Memory B cell (primary cell): ENCODE measurements around the gene ZFHX2.

ENCODE experiments used
- ATAC-seq: fragments of 150-1000 bp; cut with Tn5 transposase; 2 replicates; pipeline ENCODE4 v1.10.0; 2021; ENCODE audit warnings: low read depth, mild to moderate bottlenecking, moderate library complexity
- DNase-seq, 2 donors: peaks; one replicate each; pipeline ENCODE4 v3.0.0; 2022; ENCODE audit warnings: low spot score in 2 of 2
- H3K27ac Mint-ChIP-seq: one replicate; pipeline ENCODE4 v1.8.0; 2022; ENCODE audit warnings: mild to moderate bottlenecking, moderate library complexity, mixed read lengths
- H3K27me3 Mint-ChIP-seq: one replicate; pipeline ENCODE4 v1.8.0; 2022; ENCODE audit warnings: mixed read lengths
- H3K36me3 Mint-ChIP-seq: one replicate; pipeline ENCODE4 v1.8.0; 2022; ENCODE audit warnings: mild to moderate bottlenecking, mixed read lengths
- H3K4me1 Mint-ChIP-seq: one replicate; pipeline ENCODE4 v1.8.0; 2022; ENCODE audit warnings: mixed read lengths
- H3K4me3 Mint-ChIP-seq: one replicate; pipeline ENCODE4 v1.8.0; 2022; ENCODE audit warnings: mild to moderate bottlenecking, moderate library complexity, mixed read lengths
- H3K9me3 Mint-ChIP-seq: one replicate; pipeline ENCODE4 v1.8.0; 2022; ENCODE audit warnings: mixed read lengths

ZFHX2 gene

DNA sequence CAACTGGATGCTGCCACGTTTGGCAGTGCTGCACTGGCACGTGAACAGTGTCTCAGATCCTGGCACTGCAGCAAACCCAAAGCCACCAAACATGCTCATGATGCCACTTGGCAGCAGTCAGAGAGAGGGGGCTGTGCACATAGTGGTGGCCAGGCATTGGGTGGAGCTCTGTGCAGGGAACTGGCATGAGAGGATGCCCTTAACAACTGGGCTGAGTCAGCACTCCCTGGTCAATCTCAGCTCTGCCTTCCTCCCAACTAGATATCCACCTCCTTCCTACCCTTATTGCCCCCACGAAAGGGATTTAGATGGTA, 37.0 kb downstream of the ZFHX2 start:
- no peak overlapping the region for H3K27ac Mint-ChIP-seq
- H3K4me1 Mint-ChIP-seq: peaks cover 5% of the 10 kb centered on the region
- no peak for DNase-seq

DNA sequence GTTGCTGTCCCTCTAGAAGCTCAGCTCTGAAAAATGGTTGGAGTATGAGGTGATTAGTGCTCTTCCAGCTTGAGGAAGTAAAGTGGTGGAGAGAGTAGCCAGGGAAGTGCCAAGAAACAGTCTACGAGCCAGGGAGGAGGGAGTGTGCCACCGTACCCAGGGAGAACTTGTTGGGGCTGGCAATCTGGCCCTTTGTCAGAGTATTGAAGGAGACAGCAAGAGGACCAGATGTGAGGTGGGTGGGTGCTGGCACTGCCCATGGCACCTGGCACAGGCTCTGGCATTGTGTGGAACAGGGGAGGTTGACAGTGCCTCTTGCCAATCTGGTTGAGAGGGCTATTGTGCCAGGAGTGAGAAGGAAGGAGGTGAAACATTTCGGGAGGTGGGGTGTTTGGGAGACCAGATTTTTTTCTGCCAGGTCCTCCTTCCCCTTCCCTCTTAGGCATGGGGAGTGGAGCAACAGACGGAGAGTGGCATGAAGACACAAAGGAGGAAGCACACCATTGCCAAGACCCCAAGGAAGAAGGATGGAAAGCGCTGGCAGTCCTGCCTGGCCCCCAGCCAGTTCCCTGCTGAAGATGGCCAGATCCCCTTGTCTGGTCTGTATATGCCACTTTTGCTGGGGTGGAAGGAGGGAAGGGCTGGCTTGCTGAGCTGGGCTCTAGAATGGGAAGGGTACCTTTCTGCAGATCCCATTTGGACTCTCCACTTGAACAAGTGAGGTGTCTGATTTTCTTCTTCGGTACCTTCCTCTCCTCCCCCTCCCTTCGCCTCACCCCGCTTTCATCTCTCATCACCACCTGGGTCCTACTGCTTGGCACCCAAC, 37.5 kb downstream of the ZFHX2 start:
- no peaks in the 10 kb centered on the region for H3K9me3 Mint-ChIP-seq
- DNase-seq (no peak), ATAC-seq (no peak)
- peaks cover 5% of the 10 kb centered on the region for H3K4me1 Mint-ChIP-seq
- no peak overlapping the region for H3K27ac Mint-ChIP-seq
- peaks cover 9% of the 10 kb centered on the region for H3K36me3 Mint-ChIP-seq
- no peaks in the 10 kb centered on the region for H3K27me3 Mint-ChIP-seq
- no peak overlapping the region for H3K4me3 Mint-ChIP-seq

More for the DNA sequence above, 37.0 kb downstream of the ZFHX2 start:
- H3K36me3 Mint-ChIP-seq: peaks cover 9% of the 10 kb centered on the region
- ATAC-seq: no peak
- H3K27me3 Mint-ChIP-seq: no peaks in the 10 kb centered on the region
- no peaks in the 10 kb centered on the region for H3K9me3 Mint-ChIP-seq
- H3K4me3 Mint-ChIP-seq: no peak overlapping the region

DNA sequence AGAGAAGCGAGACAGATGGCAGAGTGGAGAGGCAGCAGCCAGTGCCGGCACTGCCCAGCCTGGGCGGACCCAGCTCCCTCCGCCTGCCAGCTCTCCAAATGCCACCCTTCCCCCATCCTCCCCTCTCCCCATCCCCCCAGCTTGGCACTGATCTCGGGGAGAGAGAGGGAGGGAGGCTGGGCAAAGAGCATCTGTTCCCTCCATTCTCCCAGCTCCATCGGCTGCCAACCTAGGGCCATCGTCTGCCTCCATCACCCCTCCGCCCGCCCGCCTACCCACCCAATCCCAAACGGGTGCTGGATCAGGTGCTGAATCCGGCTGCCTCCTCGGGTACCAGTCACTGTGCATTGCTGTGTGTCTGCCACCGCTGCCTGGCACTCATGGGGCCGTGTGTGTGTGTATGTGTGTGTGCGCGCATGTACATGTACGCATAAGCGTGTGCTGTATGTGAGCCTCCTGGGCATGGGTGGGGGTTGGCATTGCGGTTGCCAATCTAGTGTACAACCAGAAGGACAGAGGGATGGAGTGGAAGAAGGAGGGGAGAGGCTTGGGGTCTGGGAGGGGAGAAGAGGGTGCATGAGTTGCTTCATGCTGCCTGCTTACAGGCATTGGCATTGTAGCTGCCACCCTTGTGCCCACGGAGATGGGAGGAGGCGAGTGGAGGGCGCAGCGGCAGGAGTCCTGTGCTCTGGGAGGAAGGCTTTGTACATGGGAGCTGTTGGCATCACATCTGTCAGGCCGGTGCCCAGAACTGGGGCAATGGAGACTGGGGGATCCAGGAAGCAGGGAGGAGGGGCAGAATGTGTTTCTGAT, 38.4 kb downstream of the ZFHX2 start:
- Mint-ChIP-seq H3K4me1 (peaks cover 5% of the 10 kb centered on the region), H3K36me3 (peaks cover 10% of the 10 kb centered on the region), H3K4me3 (no peak overlapping the region), H3K27me3 (no peaks in the 10 kb centered on the region), H3K27ac (no peak overlapping the region), H3K9me3 (no peaks in the 10 kb centered on the region)
- DNase-seq (no peak), ATAC-seq (no peak)

DNA sequence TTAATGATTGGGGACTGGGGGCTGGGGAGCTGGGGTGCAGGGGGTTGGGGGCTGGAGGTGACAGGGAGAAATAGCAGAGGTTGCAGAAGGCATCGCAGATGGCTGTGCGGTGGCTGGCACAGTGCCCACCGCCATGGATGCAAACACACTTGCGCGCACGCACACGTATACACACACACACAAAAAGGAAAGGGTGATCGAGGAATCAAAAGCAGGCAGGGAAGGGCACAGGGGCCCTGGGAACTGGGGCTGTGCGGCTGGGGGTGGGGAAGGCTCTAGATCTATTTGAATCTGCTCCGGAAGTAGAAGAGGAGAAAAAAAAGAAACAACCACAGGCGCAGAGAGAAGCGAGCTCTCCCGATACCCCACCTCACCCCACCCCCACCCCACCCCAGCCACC, 39.4 kb downstream of the ZFHX2 start:
- no peak for ATAC-seq
- H3K36me3 Mint-ChIP-seq: peaks cover 13% of the 10 kb centered on the region
- H3K4me3 Mint-ChIP-seq: peak overlapping the region; percentile 61
- H3K9me3 Mint-ChIP-seq: no peaks in the 10 kb centered on the region
- H3K27me3 Mint-ChIP-seq: no peaks in the 10 kb centered on the region
- DNase-seq: no peak
- peaks cover 5% of the 10 kb centered on the region for H3K4me1 Mint-ChIP-seq
- H3K27ac Mint-ChIP-seq: no peak overlapping the region

DNA sequence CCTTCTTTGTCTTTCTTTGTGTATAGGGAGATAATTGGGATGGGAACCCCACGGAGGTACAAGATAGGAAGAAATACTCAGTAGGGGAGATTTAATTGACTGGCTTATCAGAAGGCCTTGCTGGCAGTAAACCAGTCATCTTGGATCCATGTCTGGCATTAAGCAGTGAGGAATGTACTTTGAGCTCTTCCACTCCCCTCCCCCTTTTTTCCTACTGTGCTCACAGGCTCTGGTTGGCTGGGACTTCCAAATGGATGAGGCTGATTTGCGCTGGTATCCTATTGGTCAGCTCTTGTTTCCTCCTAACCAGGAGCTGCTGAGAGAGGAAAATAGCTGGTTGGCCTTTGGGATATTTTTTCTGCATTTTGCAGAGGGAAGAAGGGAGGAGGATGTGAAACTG, 57.3 kb downstream of the ZFHX2 start:
- DNase-seq (no peak), ATAC-seq (no peak)
- Mint-ChIP-seq H3K27me3 (no peaks in the 10 kb centered on the region), H3K36me3 (peaks cover 3% of the 10 kb centered on the region), H3K9me3 (no peaks in the 10 kb centered on the region), H3K4me3 (no peak overlapping the region), H3K4me1 (no peaks in the 10 kb centered on the region), H3K27ac (no peak overlapping the region)

DNA sequence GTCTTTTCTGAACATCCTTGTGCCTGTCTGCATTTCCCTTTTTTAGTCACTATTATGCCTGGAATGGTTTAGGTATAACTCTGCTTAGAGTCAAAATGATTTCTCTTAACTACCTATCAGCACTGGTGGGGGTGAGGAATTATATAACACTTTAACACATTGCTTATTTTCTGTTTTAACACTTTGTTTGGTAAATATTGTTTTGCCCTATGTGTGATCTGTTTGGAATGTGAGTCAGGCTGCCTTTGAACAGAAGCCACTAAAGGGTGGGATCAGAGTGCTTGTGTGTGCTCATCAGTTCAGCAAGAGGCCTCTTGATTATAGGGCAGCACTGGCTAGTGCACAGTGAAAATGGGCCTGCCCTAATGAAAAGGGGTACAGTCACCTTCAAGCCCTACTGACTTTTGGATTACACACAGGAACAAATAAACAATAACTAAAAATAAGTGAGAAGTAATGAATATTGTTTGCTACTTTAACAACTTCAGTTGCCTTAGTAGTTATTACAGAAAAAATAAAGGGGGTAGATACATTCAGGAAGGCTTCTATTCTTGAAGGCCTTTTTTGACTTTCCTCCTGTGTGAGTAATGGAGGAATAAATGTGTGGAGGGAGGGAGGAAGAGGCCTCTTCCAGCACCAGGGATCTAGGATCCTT, 58.8 kb downstream of the ZFHX2 start:
- Mint-ChIP-seq H3K27me3 (no peaks in the 10 kb centered on the region), H3K36me3 (peaks cover 5% of the 10 kb centered on the region), H3K9me3 (no peaks in the 10 kb centered on the region), H3K4me1 (no peaks in the 10 kb centered on the region), H3K4me3 (no peak overlapping the region), H3K27ac (no peak overlapping the region)
- ATAC-seq (no peak), DNase-seq (no peak)

- no peak overlapping the region for H3K27ac Mint-ChIP-seq
Measured at GRCh38 chr14:23487216-23487615, 64.3 kb downstream of the ZFHX2 start.

GRCh38 chr14:23486036-23486435, 65.5 kb downstream of the ZFHX2 start:
- ATAC-seq (no peak), DNase-seq (no peak)
- Mint-ChIP-seq H3K27me3 (no peaks in the 10 kb centered on the region), H3K27ac (no peak overlapping the region), H3K36me3 (peaks cover 26% of the 10 kb centered on the region), H3K4me1 (peaks cover 8% of the 10 kb centered on the region), H3K9me3 (no peaks in the 10 kb centered on the region), H3K4me3 (no peak overlapping the region)

More at GRCh38 chr14:23487216-23487615, 64.3 kb downstream of the ZFHX2 start:
- Mint-ChIP-seq H3K36me3 (peaks cover 22% of the 10 kb centered on the region), H3K27me3 (no peaks in the 10 kb centered on the region), H3K9me3 (no peaks in the 10 kb centered on the region), H3K4me3 (no peak overlapping the region), H3K4me1 (peaks cover 4% of the 10 kb centered on the region)
- ATAC-seq: no peak
- no peak for DNase-seq

DNA sequence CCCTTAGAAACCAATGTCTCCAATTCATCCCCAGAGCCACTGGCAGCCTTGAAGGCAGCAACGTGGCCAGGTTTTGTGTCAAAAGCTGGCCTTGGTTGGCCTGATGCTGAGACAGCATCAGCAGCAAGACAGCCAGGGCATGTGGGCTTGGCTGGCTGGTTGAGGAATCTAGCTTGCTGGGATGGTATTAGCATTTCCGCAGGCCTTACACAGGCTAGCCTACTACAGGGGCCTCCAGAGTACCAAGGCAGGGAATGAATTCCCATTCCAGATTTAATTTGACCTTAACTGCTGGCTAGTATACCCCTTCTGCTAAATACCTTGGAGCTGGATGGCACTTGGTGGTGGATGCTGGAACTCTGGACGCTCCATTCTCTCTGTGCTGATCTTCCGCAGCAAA, 66.2 kb downstream of the ZFHX2 start:
- Mint-ChIP-seq H3K4me3 (no peak overlapping the region), H3K4me1 (peaks cover 8% of the 10 kb centered on the region), H3K27ac (no peak overlapping the region), H3K9me3 (no peaks in the 10 kb centered on the region), H3K36me3 (peaks cover 26% of the 10 kb centered on the region), H3K27me3 (no peaks in the 10 kb centered on the region)
- ATAC-seq: no peak
- DNase-seq: no peak

GRCh38 chr14:23483236-23483854, 68.2 kb downstream of the ZFHX2 start:
- ATAC-seq (no peak), DNase-seq (no peak)
- peak overlapping the region; percentile 9 for H3K27ac Mint-ChIP-seq
- peaks cover 26% of the 10 kb centered on the region for H3K36me3 Mint-ChIP-seq
- H3K4me1 Mint-ChIP-seq: peaks cover 10% of the 10 kb centered on the region
- no peaks in the 10 kb centered on the region for H3K27me3 Mint-ChIP-seq
- H3K9me3 Mint-ChIP-seq: no peaks in the 10 kb centered on the region
- no peak overlapping the region for H3K4me3 Mint-ChIP-seq

GRCh38 chr14:23482823-23483148, 68.8 kb downstream of the ZFHX2 start:
- peaks cover 28% of the 10 kb centered on the region for H3K36me3 Mint-ChIP-seq

DNA sequence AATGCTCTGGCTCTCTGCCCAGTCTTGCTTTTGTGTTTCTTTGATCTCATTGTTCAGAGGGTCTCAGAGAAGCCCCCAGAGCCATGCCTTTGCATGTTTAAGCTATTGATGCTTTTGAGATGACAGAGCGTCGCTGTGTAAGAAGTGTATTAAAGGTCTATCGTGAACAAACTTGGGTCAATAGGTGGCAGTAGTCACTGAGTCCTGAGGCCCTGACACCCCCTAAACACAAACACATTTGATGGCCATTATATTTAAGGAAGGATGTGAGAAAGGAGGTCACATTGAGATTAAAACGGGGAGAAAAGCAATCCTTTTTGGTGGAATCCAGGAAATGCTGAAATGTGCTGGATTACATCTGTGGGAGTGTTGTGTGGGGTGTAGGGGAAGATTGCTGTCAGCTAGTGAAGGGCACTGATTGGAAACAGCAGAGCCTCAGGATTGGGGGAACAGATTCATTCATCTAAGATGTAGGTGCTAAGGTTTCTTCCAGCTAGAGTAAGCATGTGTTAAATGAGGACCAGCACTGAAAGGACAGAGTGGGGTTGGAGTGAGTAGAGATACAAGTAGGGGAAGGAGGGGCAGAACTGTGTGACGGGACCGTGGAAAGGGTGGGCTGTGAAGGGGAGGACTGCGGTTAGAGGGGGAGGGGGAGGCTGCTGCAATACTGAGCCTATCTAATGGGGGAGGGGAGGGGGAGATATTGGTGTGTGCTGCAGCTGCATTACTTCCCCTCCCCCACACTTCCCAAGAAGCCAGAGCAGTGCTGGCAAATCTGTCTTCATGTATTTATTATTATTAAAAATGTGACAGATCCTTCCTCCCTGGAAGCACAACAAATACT, 69.4 kb downstream of the ZFHX2 start:
- Mint-ChIP-seq H3K4me3 (no peak overlapping the region), H3K4me1 (peaks cover 11% of the 10 kb centered on the region), H3K9me3 (no peaks in the 10 kb centered on the region), H3K27me3 (no peaks in the 10 kb centered on the region), H3K36me3 (peaks cover 29% of the 10 kb centered on the region), H3K27ac (no peak overlapping the region)
- DNase-seq (no peak), ATAC-seq (no peak)

More at GRCh38 chr14:23482823-23483148, 68.8 kb downstream of the ZFHX2 start:
- Mint-ChIP-seq H3K4me3 (no peak overlapping the region), H3K27ac (no peak overlapping the region), H3K27me3 (no peaks in the 10 kb centered on the region), H3K9me3 (no peaks in the 10 kb centered on the region), H3K4me1 (peaks cover 11% of the 10 kb centered on the region)
- no peak for DNase-seq
- ATAC-seq: no peak

- Mint-ChIP-seq H3K36me3 (peaks cover 28% of the 10 kb centered on the region), H3K4me1 (peaks cover 8% of the 10 kb centered on the region), H3K27me3 (no peaks in the 10 kb centered on the region), H3K4me3 (no peak overlapping the region), H3K9me3 (no peaks in the 10 kb centered on the region), H3K27ac (no peak overlapping the region)
- DNase-seq (no peak), ATAC-seq (no peak)
Measured at GRCh38 chr14:23481362-23481970, 70.1 kb downstream of the ZFHX2 start.
